ENCODE results near the gene NUAK1.

The NUAK1 gene

GRCh38 chr12:106133136-106134087 lies 5.3 kb downstream of the NUAK1 start:
- DNase-seq (ENCODE audit: low read depth in 1 of 2, low spot score in 1 of 2) = no peak
- Histone ChIP-seq H3K27me3 (ENCODE audit: insufficient read depth, poor library complexity, severe bottlenecking) (peaks cover 23% of the 10 kb centered on the region), H3K27ac (replicated peaks) (no peak overlapping the region), H3K4me3 (replicated peaks; ENCODE audit: insufficient read depth, low read length) (no peak overlapping the region)
- TF ChIP-seq POLR2AphosphoS5 (IDR thresholded peaks at IDR 0.05; ENCODE audit: low read depth) = no peak
- TF ChIP-seq REST (IDR thresholded peaks at IDR 0.05; ENCODE audit: insufficient replicate concordance, low read depth) = no peak
- no peak for TF ChIP-seq GABPA (IDR thresholded peaks at IDR 0.05; ENCODE audit: low read depth)

GRCh38 chr12:106132175-106133135 lies 6.3 kb downstream of the NUAK1 start:
- H3K27me3 ChIP-seq (ENCODE audit: insufficient read depth, poor library complexity, severe bottlenecking) = peaks cover 14% of the 10 kb centered on the region
- no peak overlapping the region for H3K27ac ChIP-seq (replicated peaks)
- no peak overlapping the region for H3K4me3 ChIP-seq (replicated peaks; ENCODE audit: insufficient read depth, low read length)
- TF ChIP-seq REST (IDR thresholded peaks at IDR 0.05; ENCODE audit: insufficient replicate concordance, low read depth) (no peak), SPI1 (IDR thresholded peaks at IDR 0.05; ENCODE audit: borderline replicate concordance, low read depth) (no peak), GABPA (IDR thresholded peaks at IDR 0.05; ENCODE audit: low read depth) (no peak), POLR2AphosphoS5 (IDR thresholded peaks at IDR 0.05; ENCODE audit: low read depth) (no peak), CTCF (IDR thresholded peaks at IDR 0.05; ENCODE audit: insufficient read depth, low read length) (no peak)
- no peak for DNase-seq (ENCODE audit: low read depth in 1 of 2, low spot score in 1 of 2)

- Histone ChIP-seq H3K27ac (replicated peaks) (no peak overlapping the region), H3K27me3 (ENCODE audit: insufficient read depth, poor library complexity, severe bottlenecking) (peaks cover 12% of the 10 kb centered on the region), H3K4me3 (replicated peaks; ENCODE audit: insufficient read depth, low read length) (no peak overlapping the region)
- TF ChIP-seq SPI1 (IDR thresholded peaks at IDR 0.05; ENCODE audit: borderline replicate concordance, low read depth) = no peak
- TF ChIP-seq CTCF (IDR thresholded peaks at IDR 0.05; ENCODE audit: insufficient read depth, low read length) = no peak
- TF ChIP-seq REST (IDR thresholded peaks at IDR 0.05; ENCODE audit: insufficient replicate concordance, low read depth) = no peak
- TF ChIP-seq POLR2AphosphoS5 (IDR thresholded peaks at IDR 0.05; ENCODE audit: low read depth) = no peak
- TF ChIP-seq GABPA (IDR thresholded peaks at IDR 0.05; ENCODE audit: low read depth) = no peak
- no peak for DNase-seq (ENCODE audit: low read depth in 1 of 2, low spot score in 1 of 2)
Observed at GRCh38 chr12:106131676-106132075, 7.1 kb downstream of the NUAK1 start.
